ENCODE data around the gene MIEF2. TPM values are rescaled to one million over a fixed set of nuclear protein-coding genes. Genes with fewer than 3 reads are reported as not detected.

The MIEF2 gene
- total and polyA plus RNA-seq, 2 donors (not counting 1 experiment from before 2014, with no cell fraction given): 13.3 to 18.7 TPM

DNA sequence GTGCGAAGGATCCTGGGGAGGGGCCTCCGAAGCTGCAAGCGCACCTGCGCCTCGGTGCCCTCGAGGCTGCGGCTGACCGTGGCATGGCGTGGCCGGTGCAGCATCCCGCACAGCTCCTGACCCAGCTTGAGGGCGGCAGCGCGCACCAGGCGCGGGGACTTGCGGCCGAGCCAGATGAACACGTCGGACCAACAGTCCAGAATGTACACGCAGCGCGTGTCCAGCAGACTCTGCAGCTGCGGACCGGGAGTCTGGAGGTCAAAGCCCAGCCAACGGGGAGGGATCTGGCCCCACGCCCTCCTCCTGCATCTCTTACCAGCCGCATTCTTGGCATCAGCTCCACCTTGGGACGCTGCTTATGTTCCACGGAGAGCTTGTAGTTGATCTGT, 12.9 kb upstream of the MIEF2 start:
- intact Hi-C loops (cut with micrococcal nuclease): no loop called here

DNA sequence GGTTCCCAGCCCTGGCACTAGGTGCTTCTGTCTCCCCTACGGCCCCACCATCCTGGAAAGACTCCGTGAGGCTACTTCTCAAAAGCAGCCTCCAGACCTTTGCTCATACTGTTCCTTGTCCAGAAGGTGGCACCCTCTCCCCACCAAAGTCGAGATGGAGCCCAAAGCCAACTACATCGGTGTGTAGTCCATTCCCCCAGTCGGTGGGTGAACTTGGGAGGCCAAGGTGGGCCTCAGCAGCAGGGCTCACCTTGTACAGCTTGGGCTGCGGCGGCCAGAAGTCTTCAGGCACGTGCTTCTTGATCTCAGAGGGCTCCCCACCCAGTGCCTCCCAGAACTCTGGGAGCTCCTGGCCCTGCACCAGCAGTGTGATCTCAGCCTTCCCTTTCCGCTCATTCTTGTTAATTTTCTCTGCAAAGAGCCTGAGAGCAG, 12.1 kb upstream of the MIEF2 start:
- H2AFZ ChIP-seq (ENCODE audit: insufficient read depth, low read depth, low read length, poor library complexity, severe bottlenecking): no peak overlapping the region
- H3K79me2 ChIP-seq (ENCODE audit: control insufficient read depth, insufficient read depth, low read length): no peaks in the 10 kb centered on the region
- Mint-ChIP-seq H3K4me3 (no peak overlapping the region), H3K4me1 (peaks cover 6% of the 10 kb centered on the region), H3K27me3 (no peaks in the 10 kb centered on the region), H3K27ac (peak overlapping the region; percentile 72), H3K9me3 (ENCODE audit: insufficient read depth) (no peaks in the 10 kb centered on the region)
- no peak overlapping the region for H3K4me3 ChIP-seq (ENCODE audit: control extremely low read depth in 1 of 5, extremely low read depth in 1 of 5, insufficient read depth in 1 of 5, low read depth in 2 of 5, low read length in 4 of 5)
- no peaks in the 10 kb centered on the region for H4K20me1 ChIP-seq (ENCODE audit: control insufficient read depth, insufficient read depth, low read length, poor library complexity, severe bottlenecking)
- ATAC-seq (ENCODE audit: low read depth): peak; percentile 75
- POLR2A ChIA-PET: interaction anchor here (1.0 kb wide), 1 partner anchor 10 kb away, joined by 3 read pairs; the partner anchor contains the start of gene FLII
- H3K9ac ChIP-seq (ENCODE audit: low read length): no peak overlapping the region
- H3K27me3 ChIP-seq (replicated peaks in 1 of 4; ENCODE audit: control extremely low read depth in 1 of 4, control insufficient read depth in 3 of 4, insufficient read depth in 4 of 4, low read length in 3 of 4): no peaks in the 10 kb centered on the region
- peak; percentile 79 for DNase-seq
- 43% methylated on average over 9 of the region's 9 CpGs for WGBS (ENCODE audit: insufficient coverage)
- H3K27ac ChIP-seq (ENCODE audit: low read length in 2 of 2): no peak overlapping the region
- H3K36me3 ChIP-seq (replicated peaks in 1 of 2; ENCODE audit: control extremely low read depth in 1 of 2, control insufficient read depth in 1 of 2, extremely low read depth in 1 of 2, insufficient read depth in 2 of 2, low read length in 1 of 2): peaks cover 5 to 76% of the 10 kb centered on the region in 2 experiments
- TF ChIP-seq EZH2 (IDR thresholded peaks at IDR 0.05; ENCODE audit: borderline replicate concordance, insufficient read depth, low read depth, low read length, poor library complexity, severe bottlenecking): no peak
- TF ChIP-seq, protein P1, sequence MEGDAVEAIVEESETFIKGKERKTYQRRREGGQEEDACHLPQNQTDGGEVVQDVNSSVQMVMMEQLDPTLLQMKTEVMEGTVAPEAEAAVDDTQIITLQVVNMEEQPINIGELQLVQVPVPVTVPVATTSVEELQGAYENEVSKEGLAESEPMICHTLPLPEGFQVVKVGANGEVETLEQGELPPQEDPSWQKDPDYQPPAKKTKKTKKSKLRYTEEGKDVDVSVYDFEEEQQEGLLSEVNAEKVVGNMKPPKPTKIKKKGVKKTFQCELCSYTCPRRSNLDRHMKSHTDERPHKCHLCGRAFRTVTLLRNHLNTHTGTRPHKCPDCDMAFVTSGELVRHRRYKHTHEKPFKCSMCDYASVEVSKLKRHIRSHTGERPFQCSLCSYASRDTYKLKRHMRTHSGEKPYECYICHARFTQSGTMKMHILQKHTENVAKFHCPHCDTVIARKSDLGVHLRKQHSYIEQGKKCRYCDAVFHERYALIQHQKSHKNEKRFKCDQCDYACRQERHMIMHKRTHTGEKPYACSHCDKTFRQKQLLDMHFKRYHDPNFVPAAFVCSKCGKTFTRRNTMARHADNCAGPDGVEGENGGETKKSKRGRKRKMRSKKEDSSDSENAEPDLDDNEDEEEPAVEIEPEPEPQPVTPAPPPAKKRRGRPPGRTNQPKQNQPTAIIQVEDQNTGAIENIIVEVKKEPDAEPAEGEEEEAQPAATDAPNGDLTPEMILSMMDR (IDR thresholded peaks at IDR 0.05): peak; percentile 75
- H3K4me2 ChIP-seq (replicated peaks; ENCODE audit: low read depth, low read length, poor library complexity, severe bottlenecking): no peak overlapping the region
- intact Hi-C loops (cut with micrococcal nuclease): no loop called here
- CTCF ChIA-PET: interaction anchor here (0.6 to 1.8 kb wide), 7 partner anchors 11 to 316 kb away, joined by 3 to 6 read pairs (median 3); partner anchors contain the start of gene MIEF2
- no peaks in the 10 kb centered on the region for H3K9me3 ChIP-seq (ENCODE audit: control extremely low read depth in 1 of 3, control insufficient read depth in 2 of 3, insufficient read depth in 1 of 3, low read length in 2 of 3)
- no peaks in the 10 kb centered on the region for H3K4me1 ChIP-seq (ENCODE audit: control insufficient read depth in 2 of 2, insufficient read depth in 2 of 2, low read length in 2 of 2)

More for the DNA sequence above, 12.9 kb upstream of the MIEF2 start:
- Histone ChIP-seq H4K20me1 (ENCODE audit: control insufficient read depth, insufficient read depth, low read length, poor library complexity, severe bottlenecking) (no peaks in the 10 kb centered on the region), H3K27me3 (replicated peaks in 1 of 4; ENCODE audit: control extremely low read depth in 1 of 4, control insufficient read depth in 3 of 4, insufficient read depth in 4 of 4, low read length in 3 of 4) (no peaks in the 10 kb centered on the region), H3K36me3 (replicated peaks in 1 of 2; ENCODE audit: control extremely low read depth in 1 of 2, control insufficient read depth in 1 of 2, extremely low read depth in 1 of 2, insufficient read depth in 2 of 2, low read length in 1 of 2) (peaks cover 5 to 69% of the 10 kb centered on the region in 2 experiments), H3K4me2 (replicated peaks; ENCODE audit: low read depth, low read length, poor library complexity, severe bottlenecking) (no peak overlapping the region), H3K4me3 (ENCODE audit: control extremely low read depth in 1 of 5, extremely low read depth in 1 of 5, insufficient read depth in 1 of 5, low read depth in 2 of 5, low read length in 4 of 5) (no peak overlapping the region), H3K27ac (ENCODE audit: low read length in 2 of 2) (no peak overlapping the region), H2AFZ (ENCODE audit: insufficient read depth, low read depth, low read length, poor library complexity, severe bottlenecking) (no peak overlapping the region), H3K4me1 (ENCODE audit: control insufficient read depth in 2 of 2, insufficient read depth in 2 of 2, low read length in 2 of 2) (no peaks in the 10 kb centered on the region), H3K79me2 (ENCODE audit: control insufficient read depth, insufficient read depth, low read length) (no peaks in the 10 kb centered on the region), H3K9ac (ENCODE audit: low read length) (no peak overlapping the region), H3K9me3 (ENCODE audit: control extremely low read depth in 1 of 3, control insufficient read depth in 2 of 3, insufficient read depth in 1 of 3, low read length in 2 of 3) (no peaks in the 10 kb centered on the region)
- no peak overlapping the region for H3K27ac Mint-ChIP-seq
- H3K4me3 Mint-ChIP-seq: no peak overlapping the region
- POLR2A ChIA-PET: no interaction called here
- H3K9me3 Mint-ChIP-seq (ENCODE audit: insufficient read depth): no peaks in the 10 kb centered on the region
- CTCF ChIA-PET: interaction anchor here (0.9 to 1.8 kb wide), 5 partner anchors 10 to 316 kb away, joined by 3 to 6 read pairs (median 5); partner anchors contain the start of gene MIEF2
- WGBS (ENCODE audit: insufficient coverage): 98% methylated on average over 30 of the region's 30 CpGs
- H3K4me1 Mint-ChIP-seq: peaks cover 6% of the 10 kb centered on the region
- H3K27me3 Mint-ChIP-seq: no peaks in the 10 kb centered on the region
- DNase-seq (no peak), ATAC-seq (ENCODE audit: low read depth) (no peak)
- TF ChIP-seq, protein P1 (IDR thresholded peaks at IDR 0.05): no peak
- no peak for TF ChIP-seq EZH2 (IDR thresholded peaks at IDR 0.05; ENCODE audit: borderline replicate concordance, insufficient read depth, low read depth, low read length, poor library complexity, severe bottlenecking)

Data from B cell (primary cell).